ENCODE measurements around the gene OSBPL1A.
"Not testable (repeated sequence)": the region's sequence is repeated elsewhere in the genome, so short reads cannot be mapped to it uniquely, and the experiment has no call there.

The OSBPL1A gene

GRCh38 chr18:24402209-24402785 lies 4.7 kb upstream of the OSBPL1A start:
- DNase-seq, result peak; percentile 21
- in situ Hi-C loops (cut with MboI; ENCODE audit: low pct_unique_long_range_greater_than_20kb, low sequenced_read_pairs), result no loop called here

GRCh38 chr18:24400587-24400986 lies 3.0 kb upstream of the OSBPL1A start:
- in situ Hi-C loops (cut with MboI; ENCODE audit: low pct_unique_long_range_greater_than_20kb, low sequenced_read_pairs), result no loop called here
- DNase-seq, result no peak

- DNase-seq, result peak; percentile 17
- in situ Hi-C loops (cut with MboI; ENCODE audit: low pct_unique_long_range_greater_than_20kb, low sequenced_read_pairs), result no loop called here
These were observed 916 bp upstream of the OSBPL1A start for GRCh38 chr18:24398540-24398939.

GRCh38 chr18:24397131-24397693 lies 412 bp downstream of the OSBPL1A start:
- in situ Hi-C loops (cut with MboI; ENCODE audit: low pct_unique_long_range_greater_than_20kb, low sequenced_read_pairs), result no loop called here

GRCh38 chr18:24396082-24396633 lies 1.5 kb downstream of the OSBPL1A start:
- in situ Hi-C loops (cut with MboI; ENCODE audit: low pct_unique_long_range_greater_than_20kb, low sequenced_read_pairs), result no loop called here

More at GRCh38 chr18:24397131-24397693, 412 bp downstream of the OSBPL1A start:
- peak; percentile 76 for DNase-seq

GRCh38 chr18:24395049-24395795 lies 2.4 kb downstream of the OSBPL1A start:
- in situ Hi-C loops (cut with MboI; ENCODE audit: low pct_unique_long_range_greater_than_20kb, low sequenced_read_pairs), result no loop called here
- DNase-seq, result peak; percentile 19

More at GRCh38 chr18:24396082-24396633, 1.5 kb downstream of the OSBPL1A start:
- DNase-seq, result no peak

GRCh38 chr18:24388957-24389356 lies 8.7 kb downstream of the OSBPL1A start:
- in situ Hi-C loops (cut with MboI; ENCODE audit: low pct_unique_long_range_greater_than_20kb, low sequenced_read_pairs), result no loop called here
- no peak for DNase-seq

GRCh38 chr18:24386681-24387080 lies 10.9 kb downstream of the OSBPL1A start:
- no peak for DNase-seq
- in situ Hi-C loops (cut with MboI; ENCODE audit: low pct_unique_long_range_greater_than_20kb, low sequenced_read_pairs), result no loop called here

GRCh38 chr18:24381126-24381525 lies 16.5 kb downstream of the OSBPL1A start:
- in situ Hi-C loops (cut with MboI; ENCODE audit: low pct_unique_long_range_greater_than_20kb, low sequenced_read_pairs), result no loop called here
- no peak for DNase-seq

GRCh38 chr18:24380163-24380747 lies 17.4 kb downstream of the OSBPL1A start:
- in situ Hi-C loops (cut with MboI; ENCODE audit: low pct_unique_long_range_greater_than_20kb, low sequenced_read_pairs), result no loop called here
- no peak for DNase-seq

- in situ Hi-C loops (cut with MboI; ENCODE audit: low pct_unique_long_range_greater_than_20kb, low sequenced_read_pairs), result no loop called here
- no peak for DNase-seq
These were observed 19.0 kb downstream of the OSBPL1A start for GRCh38 chr18:24378598-24378997.

- in situ Hi-C loops (cut with MboI; ENCODE audit: low pct_unique_long_range_greater_than_20kb, low sequenced_read_pairs); DNase-seq: not testable (repeated sequence)
These were observed 21.1 kb downstream of the OSBPL1A start for GRCh38 chr18:24376531-24376930.

GRCh38 chr18:24373328-24373727 lies 24.3 kb downstream of the OSBPL1A start:
- in situ Hi-C loops (cut with MboI; ENCODE audit: low pct_unique_long_range_greater_than_20kb, low sequenced_read_pairs), result loop anchor here (25.0 kb wide), 1 partner anchor 339 kb away; no protein-coding TSS in a partner anchor
- DNase-seq, result no peak

GRCh38 chr18:24372279-24372872 lies 25.2 kb downstream of the OSBPL1A start:
- DNase-seq, result no peak
- in situ Hi-C loops (cut with MboI; ENCODE audit: low pct_unique_long_range_greater_than_20kb, low sequenced_read_pairs), result loop anchor here (25.0 kb wide), 1 partner anchor 340 kb away; no protein-coding TSS in a partner anchor

- in situ Hi-C loops (cut with MboI; ENCODE audit: low pct_unique_long_range_greater_than_20kb, low sequenced_read_pairs), result loop anchor here (25.0 kb wide), 1 partner anchor 342 kb away; no protein-coding TSS in a partner anchor
- no peak for DNase-seq
These were observed 27.5 kb downstream of the OSBPL1A start for GRCh38 chr18:24370120-24370519.

GRCh38 chr18:24369426-24369825 lies 28.2 kb downstream of the OSBPL1A start:
- in situ Hi-C loops (cut with MboI; ENCODE audit: low pct_unique_long_range_greater_than_20kb, low sequenced_read_pairs), result loop anchor here (25.0 kb wide), 1 partner anchor 343 kb away; no protein-coding TSS in a partner anchor
- DNase-seq, result peak; percentile 41

GRCh38 chr18:24368749-24369148 lies 28.9 kb downstream of the OSBPL1A start:
- in situ Hi-C loops (cut with MboI; ENCODE audit: low pct_unique_long_range_greater_than_20kb, low sequenced_read_pairs), result loop anchor here (25.0 kb wide), 1 partner anchor 344 kb away; no protein-coding TSS in a partner anchor
- no peak for DNase-seq

GRCh38 chr18:24366328-24366727 lies 31.3 kb downstream of the OSBPL1A start:
- DNase-seq, result no peak
- in situ Hi-C loops (cut with MboI; ENCODE audit: low pct_unique_long_range_greater_than_20kb, low sequenced_read_pairs), result loop anchor here (25.0 kb wide), 1 partner anchor 346 kb away; no protein-coding TSS in a partner anchor

- in situ Hi-C loops (cut with MboI; ENCODE audit: low pct_unique_long_range_greater_than_20kb, low sequenced_read_pairs), result loop anchor here (25.0 kb wide), 1 partner anchor 348 kb away; no protein-coding TSS in a partner anchor
- DNase-seq, result no peak
These were observed 33.4 kb downstream of the OSBPL1A start for GRCh38 chr18:24364177-24364576.
